Fibroblast of pulmonary artery (primary cell): ENCODE measurements around the gene MARK2.

Source experiments
- DNase-seq: peaks from one replicate; pipeline ENCODE4 v3.0.0-alpha.2; 2010; ENCODE audit warnings: low read depth
- H3K4me3 ChIP-seq: replicated peaks from 2 replicates; pipeline ENCODE4 v1.5.1; 2011; ENCODE audit warnings: low read depth, mild to moderate bottlenecking, control low read depth, low read length, moderate library complexity
- TF ChIP-seq, protein P1 (sequence below): IDR thresholded peaks from 2 replicates; pipeline ENCODE4 v1.5.1; 2011; ENCODE audit warnings: mild to moderate bottlenecking, control low read depth, low read length, inconsistent platforms; ENCODE audit errors: missing control alignments

The MARK2 gene

GRCh38 chr11:63896071-63896470 lies 57.2 kb downstream of the MARK2 start:
- no peak for DNase-seq
- H3K4me3 ChIP-seq = no peak overlapping the region
- TF ChIP-seq, protein P1, sequence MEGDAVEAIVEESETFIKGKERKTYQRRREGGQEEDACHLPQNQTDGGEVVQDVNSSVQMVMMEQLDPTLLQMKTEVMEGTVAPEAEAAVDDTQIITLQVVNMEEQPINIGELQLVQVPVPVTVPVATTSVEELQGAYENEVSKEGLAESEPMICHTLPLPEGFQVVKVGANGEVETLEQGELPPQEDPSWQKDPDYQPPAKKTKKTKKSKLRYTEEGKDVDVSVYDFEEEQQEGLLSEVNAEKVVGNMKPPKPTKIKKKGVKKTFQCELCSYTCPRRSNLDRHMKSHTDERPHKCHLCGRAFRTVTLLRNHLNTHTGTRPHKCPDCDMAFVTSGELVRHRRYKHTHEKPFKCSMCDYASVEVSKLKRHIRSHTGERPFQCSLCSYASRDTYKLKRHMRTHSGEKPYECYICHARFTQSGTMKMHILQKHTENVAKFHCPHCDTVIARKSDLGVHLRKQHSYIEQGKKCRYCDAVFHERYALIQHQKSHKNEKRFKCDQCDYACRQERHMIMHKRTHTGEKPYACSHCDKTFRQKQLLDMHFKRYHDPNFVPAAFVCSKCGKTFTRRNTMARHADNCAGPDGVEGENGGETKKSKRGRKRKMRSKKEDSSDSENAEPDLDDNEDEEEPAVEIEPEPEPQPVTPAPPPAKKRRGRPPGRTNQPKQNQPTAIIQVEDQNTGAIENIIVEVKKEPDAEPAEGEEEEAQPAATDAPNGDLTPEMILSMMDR = no peak

- H3K4me3 ChIP-seq = no peak overlapping the region
- no peak for DNase-seq
- TF ChIP-seq, protein P1 = no peak
Observed at GRCh38 chr11:63897459-63898146, 58.7 kb downstream of the MARK2 start.

DNA sequence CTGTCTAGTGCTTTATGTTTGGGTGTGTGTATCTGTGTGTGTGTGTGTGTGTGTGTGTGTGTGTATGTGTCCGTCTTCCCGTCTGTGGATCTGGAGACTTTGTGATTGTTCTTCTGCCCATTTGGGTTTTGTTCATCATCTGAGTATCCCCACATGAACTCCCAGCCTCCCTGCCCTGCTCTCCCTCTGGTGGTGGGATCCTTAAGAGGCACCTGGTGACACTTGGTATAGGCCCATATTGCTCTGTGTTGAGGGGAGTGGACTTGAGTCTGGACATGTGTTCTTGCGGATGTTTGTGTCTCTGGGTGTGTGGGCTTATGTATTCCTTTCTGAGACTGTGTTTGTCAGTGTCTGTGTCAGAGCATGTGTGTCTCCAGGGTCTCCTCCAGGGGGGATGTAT lies 62.8 kb downstream of the MARK2 start:
- TF ChIP-seq, protein P1 = peak; percentile 57
- no peak overlapping the region for H3K4me3 ChIP-seq
- DNase-seq = peak; percentile 51

GRCh38 chr11:63903884-63904283 lies 65.0 kb downstream of the MARK2 start:
- H3K4me3 ChIP-seq = no peak overlapping the region
- DNase-seq = no peak
- TF ChIP-seq, protein P1 = no peak

- TF ChIP-seq, protein P1 = no peak
- no peak overlapping the region for H3K4me3 ChIP-seq
- DNase-seq = no peak
Observed at GRCh38 chr11:63904743-63905142, 65.8 kb downstream of the MARK2 start.

GRCh38 chr11:63905179-63905578 lies 66.3 kb downstream of the MARK2 start:
- DNase-seq = no peak
- no peak overlapping the region for H3K4me3 ChIP-seq
- TF ChIP-seq, protein P1 = no peak

DNA sequence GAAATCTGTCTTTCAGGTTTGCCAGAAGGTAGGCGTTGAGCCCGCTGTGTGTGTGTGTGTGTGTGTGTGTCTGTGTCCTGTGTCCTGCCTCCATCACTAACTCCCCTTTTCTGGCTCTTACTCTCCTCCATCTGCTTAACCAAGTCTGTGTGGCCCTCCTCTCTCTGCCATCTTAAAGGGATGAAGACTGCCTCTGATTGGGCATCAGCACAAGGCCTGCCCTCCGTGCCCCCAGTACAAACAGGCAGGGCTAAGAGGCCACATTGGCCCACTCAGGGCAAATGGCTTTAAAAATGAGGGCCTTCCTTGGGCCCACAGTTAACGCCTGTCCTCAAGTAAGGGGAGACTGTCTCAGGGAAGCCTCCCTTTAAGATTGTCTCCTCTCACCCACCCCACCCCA lies 67.2 kb downstream of the MARK2 start:
- DNase-seq = no peak
- TF ChIP-seq, protein P1 = no peak
- H3K4me3 ChIP-seq = no peak overlapping the region
